Left ventricle myocardium superior (tissue), 1 donor: ENCODE measurements around the gene DEFB123. TPM values are rescaled to one million over a fixed set of nuclear protein-coding genes. Genes with fewer than 3 reads are reported as not detected.

Experiments
- total RNA-seq: library from RNA; stranded (reverse); fragmentation: NEBNext Ultra II Directional; extraction: Animal tissue kit (Norgen Biotek cat#: 25700); gene quantifications from one replicate; pipeline ENCODE4 v1.2.1, GENCODE V29; 2021
- donor health status: DM: no; HTN: yes; CAD: no; lungs with severe emphysema.

The DEFB123 gene
- total RNA-seq, 1 donor from 2014 or later = not detected

Other genes starting within 250 kb of the DEFB123 start
- not detected for gene DEFB115, start 183.0 kb upstream of the DEFB123 start, total RNA-seq
- not detected for gene DEFB116, start 132.0 kb upstream of the DEFB123 start, total RNA-seq
- not detected for gene DEFB118, start 72.0 kb upstream of the DEFB123 start, total RNA-seq
- gene DEFB119, start 50.0 kb upstream of the DEFB123 start, total RNA-seq = not detected
- not detected for gene DEFB121, start 34.4 kb upstream of the DEFB123 start, total RNA-seq
- gene DEFB124, start 34.5 kb downstream of the DEFB123 start, total RNA-seq = not detected
- 2.0 TPM for gene REM1, start 34.7 kb downstream of the DEFB123 start, total RNA-seq
- 39.2 TPM for gene HM13, start 73.8 kb downstream of the DEFB123 start, total RNA-seq
- 99.2 TPM for gene ID1, start 164.7 kb downstream of the DEFB123 start, total RNA-seq
- 10.1 TPM for gene COX4I2, start 197.3 kb downstream of the DEFB123 start, total RNA-seq